GM21390 (cell line): ENCODE measurements around the gene CCDC110.
"Not testable (repeated sequence)": the region's sequence is repeated elsewhere in the genome, so short reads cannot be mapped to it uniquely, and the experiment has no call there.

Experiments used
- ATAC-seq: cut with Tn5 transposase; IDR thresholded peaks from one replicate; pipeline ENCODE4 v1.9.1; 2021; ENCODE audit not compliant: unreplicated experiment

The CCDC110 gene

DNA sequence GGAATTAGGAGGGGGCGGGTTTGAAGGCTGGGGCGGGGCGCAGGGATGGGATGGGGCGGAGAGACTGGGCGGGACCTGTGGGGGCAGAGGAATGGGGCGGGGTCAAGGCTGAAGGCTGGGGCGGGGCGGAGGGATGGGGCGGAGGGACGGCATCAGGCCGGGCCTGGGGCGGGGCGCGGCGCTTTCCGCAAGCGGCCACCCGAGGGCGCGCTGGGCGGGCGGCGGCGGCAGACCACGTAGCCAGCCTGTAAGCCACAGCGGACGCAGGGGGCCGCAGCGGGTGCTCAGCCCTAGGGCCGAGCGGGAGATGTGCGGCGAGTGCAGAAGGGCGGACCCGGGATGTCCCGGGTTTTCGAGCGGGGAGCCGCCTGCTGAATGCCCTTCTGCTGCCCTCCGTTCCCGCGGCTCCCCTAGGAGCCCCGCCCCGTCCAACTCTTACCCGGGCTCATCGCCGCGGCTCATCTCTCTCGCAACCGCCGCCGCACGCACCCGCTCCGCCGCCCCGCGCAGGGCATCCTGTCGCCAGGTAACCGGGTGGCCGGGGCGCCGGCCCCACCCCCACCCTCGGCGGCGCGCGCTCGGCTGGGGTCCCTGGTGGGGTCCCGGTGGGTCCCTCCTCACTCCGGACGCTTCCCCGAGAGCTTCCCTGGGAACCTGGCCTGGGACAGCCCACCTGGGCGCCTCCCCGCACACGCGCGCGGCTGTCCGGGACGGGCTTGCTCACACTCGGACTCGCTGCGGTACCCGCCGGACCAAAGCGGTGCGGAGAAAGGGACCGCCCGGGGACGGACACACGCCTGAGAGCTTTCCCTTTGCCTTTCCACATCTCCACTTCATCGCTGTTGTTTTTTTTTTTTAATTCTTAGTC is at the start of gene CCDC110:
CCDC110 (minus strand) TSS at position 499 of the 868 bp plus-strand sequence; CDS start at position 449, 50 bp downstream.
- peak; percentile 92 for ATAC-seq

DNA sequence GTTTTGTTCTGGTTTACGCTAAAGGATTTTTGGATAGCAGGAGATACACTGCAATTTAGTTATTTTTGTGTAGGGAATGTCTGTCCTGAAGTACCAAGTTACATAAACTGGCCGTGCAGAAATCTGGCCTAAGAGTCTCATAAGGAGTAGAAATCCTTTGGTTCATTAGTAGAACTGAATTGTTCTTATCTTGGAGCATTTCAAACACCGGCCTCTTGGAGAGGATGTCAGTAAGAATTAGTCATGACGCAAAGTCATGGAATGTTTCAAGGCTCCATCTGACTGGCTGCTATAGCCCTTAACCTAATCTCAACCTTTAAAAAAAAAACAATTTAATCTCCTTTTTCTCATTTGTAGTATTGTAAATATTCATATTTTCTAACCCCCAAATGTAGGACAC is 48.6 kb upstream of the CCDC110 start:
- no peak for ATAC-seq

DNA sequence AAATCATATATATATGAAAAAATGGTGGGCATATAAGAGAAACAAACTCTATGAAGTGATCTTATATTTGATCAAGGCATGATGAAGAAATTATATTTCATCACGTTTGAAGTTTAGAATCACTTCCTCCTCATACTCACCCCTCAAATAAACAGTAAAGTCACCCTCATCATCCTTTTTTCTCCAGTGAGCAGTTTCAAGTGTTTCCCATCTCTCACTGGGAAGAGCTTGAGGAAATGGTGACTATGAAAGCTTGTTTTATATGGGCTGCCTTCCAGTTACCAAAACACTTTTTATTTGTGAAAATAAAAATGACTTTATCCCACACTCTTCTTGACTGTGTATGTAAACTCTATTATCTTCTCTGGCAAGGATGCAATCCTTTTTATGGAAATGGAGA is 47.0 kb upstream of the CCDC110 start:
- ATAC-seq: no peak

DNA sequence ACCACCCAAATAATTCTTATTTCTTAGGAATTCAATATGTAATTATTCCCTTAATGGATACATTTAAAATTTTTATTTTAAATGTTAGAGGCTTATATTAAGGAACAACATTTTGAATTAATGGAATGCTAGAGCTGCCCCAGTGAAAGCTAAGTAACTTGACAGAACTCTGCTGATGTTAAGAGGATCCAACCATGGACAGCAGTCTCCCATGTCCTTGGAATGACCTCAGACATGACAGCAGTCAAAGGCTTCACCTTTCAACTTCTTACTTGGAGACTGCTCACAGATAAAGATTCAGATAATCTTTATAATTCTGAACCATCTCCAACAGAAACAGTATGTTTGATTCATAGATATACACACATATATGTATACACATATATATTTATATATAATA is 46.5 kb upstream of the CCDC110 start:
- ATAC-seq: no peak

DNA sequence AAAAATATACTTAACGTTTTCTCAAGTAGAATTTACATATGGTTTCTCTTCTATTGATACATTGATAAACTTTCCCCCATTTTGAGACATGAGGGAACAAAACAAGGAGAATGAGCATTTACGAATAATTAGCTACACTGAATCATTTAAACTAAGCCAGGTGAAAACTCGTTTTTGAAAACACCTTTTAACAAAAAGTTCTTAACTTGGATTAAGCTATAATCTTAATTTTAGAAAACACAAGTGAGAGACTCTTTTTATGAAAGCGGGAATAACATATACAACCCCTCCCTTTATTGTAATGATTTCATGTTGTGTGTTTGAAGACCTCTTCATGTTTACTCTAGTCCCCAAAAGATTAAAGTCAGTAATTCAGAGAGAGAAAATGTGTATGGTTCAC is 43.7 kb upstream of the CCDC110 start:
- ATAC-seq: no peak

DNA sequence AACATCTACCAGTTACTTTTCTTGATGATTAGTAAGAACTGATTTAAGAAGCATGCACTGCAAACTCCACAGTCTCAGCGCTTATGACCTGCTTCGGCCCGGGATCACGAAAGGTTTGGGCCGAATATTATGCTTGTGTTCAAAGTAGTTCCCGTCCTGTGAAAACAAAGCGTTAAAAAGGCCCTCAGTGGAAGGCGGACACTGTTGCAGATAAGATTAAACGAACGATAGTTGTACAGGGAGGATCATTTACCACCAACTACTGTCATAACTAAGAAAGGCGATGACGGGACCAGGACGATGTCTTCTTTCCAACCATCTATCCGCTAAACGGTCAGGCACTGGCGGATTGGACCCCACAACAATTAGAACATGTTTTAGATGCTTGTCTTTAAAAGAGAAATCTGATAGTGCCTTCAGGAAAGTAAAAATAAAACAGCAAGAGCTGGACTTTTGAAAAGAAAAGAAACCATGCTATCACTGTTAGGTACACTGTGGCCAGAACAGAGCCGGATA is 42.7 kb upstream of the CCDC110 start:
- no peak for ATAC-seq

DNA sequence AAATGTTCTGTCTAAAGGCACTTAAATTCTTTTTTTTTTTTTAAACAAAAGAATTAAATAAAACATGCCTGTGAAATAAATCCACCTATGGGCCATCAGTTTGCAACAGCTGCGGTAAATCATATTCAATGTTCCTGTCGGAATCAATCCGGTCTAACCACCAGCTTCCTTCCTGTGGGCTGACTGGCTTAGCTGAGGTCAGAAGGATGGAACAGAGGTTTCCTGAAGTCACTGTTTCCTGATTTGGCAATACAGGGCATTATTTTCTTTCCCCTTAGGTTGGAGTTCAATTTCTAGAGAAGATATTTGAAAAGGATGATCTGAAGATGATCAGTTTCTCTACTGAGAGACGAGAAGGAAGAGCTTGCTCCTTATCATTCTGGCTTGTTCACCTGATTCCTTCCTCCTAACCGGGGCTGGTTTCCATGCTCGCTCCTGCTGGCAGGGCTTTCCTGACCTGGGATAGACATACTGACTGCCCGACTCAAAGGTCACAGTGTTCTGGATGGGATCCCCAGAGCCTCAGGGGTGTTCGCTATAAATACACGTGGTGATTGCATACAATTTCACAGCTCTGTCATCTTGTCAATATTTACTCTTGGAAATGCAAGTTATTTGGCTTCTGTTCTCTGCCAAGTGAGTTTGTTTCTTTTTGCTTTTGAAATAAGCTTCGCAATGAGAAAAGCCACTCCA is 42.1 kb upstream of the CCDC110 start:
- ATAC-seq: no peak

DNA sequence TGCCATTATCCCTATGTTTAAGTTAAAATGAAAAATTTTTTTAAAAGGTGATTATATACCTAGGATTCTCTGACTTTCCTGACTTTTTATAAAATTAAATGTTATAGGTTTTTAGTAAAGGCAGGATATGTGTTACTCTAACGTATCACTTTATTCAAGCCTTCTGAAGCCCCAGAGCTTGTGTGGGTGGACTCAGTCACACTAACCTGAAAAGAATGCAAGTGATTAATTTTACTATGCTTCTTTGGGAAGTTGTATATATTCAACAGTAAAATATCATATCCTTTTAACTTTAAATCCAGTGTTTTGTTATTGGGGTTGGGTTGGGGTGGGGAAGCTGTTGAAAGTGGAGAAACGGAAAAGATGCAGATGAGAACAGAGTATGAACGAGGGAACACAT is 41.0 kb upstream of the CCDC110 start:
- ATAC-seq: no peak

DNA sequence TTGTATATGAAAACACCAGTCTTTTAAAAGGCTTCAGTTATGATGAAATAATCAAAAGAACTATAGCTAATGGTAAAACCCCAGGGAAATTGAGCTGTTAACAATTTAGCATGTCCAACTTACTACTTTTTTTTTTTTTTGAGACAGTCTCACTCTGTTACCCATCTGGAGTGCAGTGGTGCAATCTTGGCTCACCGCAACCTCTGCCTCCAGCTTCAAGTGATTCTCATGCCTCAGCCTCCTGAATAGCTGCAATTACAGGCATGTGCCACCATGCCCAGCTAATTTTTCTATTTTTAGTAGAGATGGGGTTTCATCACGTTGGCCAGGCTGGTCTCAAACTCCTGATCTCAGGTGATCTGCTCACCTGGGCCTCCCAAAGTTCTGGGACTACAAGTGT is 39.7 kb upstream of the CCDC110 start:
- ATAC-seq: not testable (repeated sequence)

DNA sequence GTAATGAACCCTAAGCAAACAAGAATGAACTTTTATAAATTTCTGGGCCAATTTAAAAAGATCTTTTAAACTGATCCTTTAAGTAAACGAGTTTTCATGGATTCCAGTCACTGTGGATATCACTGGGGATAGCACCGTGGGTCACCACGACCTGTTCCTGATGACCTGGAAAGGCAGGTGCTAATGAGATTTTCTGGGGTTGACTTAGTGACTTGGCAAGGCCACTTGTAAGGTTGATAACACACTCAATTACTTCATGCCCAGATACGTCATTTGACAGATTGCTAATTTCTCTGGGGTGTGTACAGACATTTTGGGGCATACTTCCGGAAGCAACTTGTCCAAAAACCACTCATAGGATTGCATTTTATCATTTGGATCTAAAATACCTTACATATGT is 39.3 kb upstream of the CCDC110 start:
- ATAC-seq: no peak

DNA sequence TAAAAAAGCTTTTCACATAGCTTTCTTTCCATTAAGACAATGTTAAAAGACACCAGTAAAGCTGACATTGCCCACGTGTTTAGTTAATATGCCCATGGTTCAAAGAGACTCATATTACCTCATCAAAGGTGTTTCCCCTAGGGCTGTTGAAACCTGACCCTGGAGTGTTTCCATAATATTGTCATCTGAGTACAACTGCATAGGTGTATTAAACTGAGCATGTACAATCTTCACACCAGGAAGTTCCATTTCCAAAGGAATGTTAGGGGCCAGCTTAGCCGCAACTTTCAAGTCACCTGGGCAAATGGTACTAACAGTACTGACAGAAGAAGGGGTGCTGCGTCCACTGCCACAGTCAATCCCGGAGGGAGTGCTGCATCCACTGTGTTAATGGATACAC is 36.6 kb upstream of the CCDC110 start:
- no peak for ATAC-seq

DNA sequence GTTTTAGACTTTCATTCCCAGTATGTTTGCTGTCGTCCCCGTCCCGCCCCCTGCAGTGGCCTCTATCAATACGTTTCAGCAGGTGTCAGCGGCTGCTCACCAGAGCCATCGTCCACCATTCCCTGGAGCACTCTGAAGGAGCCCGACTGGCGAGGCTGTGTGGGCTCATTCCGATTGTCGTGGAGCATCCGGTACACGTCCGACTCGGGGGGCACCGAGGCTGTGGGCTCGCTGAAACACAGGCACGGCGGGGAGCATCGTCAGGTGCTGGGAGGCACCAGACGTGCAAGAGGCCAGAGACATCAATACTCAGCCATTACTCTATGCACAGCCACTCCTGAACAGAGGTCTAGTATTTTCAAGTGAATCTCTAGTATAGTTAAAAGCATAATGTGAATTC is 34.9 kb upstream of the CCDC110 start:
- ATAC-seq: no peak

DNA sequence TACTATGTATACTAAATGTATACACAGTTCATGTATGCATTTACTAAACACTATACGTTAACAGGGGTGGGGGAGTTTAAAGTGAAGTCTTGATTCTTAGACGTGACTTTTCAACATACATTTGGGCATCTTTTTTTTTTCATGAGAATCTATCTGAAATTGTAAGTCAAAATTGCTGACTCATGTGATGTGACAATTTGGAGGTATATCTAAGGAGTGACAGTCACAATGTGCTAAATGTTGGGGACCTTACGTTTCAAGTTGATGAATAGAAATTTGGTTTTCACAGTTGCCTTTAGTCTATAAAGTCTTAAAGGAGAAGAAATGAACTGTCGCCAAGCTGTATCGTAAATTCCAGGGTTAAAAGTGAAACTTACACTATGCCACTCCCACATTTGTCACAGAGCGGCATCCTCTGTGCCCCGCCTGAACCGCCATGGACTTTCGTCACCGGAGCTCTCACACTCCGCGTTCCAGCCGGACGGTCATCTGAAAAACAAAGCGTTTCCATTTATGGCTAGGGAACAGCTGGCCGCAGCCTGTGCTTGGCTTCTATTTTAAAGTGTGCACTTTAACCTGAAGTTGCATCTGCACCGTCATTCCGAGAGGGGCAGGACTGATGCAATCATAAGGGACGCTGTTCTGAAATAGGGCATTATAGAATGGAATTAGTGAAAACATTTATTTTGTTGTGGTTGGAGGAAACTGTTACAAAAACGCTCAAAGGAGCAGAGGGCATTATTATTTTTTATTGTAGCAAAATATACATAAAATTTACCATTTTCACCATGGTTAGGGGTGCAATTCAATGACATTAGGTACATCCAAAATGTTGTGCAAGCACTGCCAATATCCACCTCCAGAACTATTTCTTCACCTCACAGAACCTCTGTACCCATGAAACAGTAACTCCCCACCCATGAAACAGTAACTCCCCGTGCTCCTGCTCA is 32.8 kb upstream of the CCDC110 start:
- no peak for ATAC-seq

DNA sequence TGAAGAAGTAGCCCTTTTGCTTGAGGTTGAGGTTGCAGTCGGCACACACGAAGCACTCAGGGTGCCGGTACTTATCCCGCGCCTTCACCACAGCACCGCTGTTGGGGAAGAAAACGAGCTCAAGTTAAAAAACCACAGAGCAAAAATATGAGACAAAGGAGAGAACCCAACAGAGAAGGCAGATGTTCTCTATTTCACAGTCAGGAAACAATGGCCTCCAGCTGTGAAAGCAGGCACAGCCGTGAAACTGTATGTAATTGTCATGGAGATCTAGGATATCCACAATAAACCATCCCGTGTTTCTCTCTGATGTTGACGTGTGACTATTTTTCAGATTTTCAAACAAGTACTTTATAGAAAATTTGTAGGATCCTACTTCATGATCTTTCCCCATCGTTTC is 30.9 kb upstream of the CCDC110 start:
- no peak for ATAC-seq

DNA sequence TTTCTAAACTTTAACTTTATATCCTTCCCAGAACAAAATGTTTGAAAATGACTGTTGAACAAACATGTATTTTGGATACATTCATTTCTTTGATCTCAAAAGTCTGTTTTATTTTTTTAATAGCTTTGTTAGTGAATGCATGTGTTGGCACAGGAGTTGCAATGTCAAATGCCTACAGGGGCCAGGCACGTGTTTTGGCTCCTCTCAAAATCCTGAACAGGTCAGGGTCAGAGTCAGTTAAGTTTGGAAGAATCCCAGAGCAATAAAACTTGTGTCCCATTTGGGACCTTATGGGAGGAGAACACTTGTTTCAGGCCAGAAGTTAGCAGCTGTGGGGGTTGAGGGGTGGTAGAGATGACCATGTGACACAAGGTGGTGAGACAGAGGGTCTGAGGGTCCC is 29.0 kb upstream of the CCDC110 start:
- ATAC-seq: no peak

DNA sequence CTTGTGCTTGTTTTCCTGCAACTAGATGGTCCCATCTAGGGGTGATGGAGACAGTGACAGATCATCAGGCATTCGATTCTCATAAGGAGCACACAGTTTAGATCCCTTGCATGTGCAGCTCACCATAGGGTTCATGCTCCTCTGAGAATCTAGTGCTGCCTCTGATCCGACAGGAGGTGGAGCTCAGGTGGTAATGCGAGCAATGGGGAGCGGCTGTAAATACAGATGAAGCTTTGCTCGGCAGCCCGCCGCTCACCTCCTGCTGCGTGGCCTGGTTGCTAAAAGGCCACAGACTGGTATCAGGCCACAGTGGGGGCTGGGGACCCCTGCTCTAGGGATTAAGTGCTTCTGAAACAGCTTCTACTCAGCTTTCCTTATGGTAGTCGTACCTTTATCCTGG is 28.5 kb upstream of the CCDC110 start:
- ATAC-seq: no peak

DNA sequence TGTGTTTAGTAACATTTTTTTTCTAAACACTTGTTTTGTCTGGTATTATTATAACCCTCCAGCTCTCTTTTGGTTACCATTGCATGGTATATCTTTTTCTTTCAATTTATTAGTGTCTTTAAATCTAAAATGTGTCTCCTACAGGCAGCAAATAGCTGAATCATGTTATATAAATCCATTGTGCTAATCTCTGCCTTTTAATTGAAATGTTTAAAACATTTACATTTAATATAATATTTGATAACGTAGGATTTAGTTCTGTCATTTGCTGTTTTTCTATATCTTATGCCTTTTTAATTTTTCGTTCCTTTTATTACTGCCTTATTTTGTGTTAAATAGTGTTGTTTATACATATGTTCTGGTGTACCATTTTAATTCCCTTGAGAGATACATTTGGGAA is 17.1 kb upstream of the CCDC110 start:
- ATAC-seq: no peak

DNA sequence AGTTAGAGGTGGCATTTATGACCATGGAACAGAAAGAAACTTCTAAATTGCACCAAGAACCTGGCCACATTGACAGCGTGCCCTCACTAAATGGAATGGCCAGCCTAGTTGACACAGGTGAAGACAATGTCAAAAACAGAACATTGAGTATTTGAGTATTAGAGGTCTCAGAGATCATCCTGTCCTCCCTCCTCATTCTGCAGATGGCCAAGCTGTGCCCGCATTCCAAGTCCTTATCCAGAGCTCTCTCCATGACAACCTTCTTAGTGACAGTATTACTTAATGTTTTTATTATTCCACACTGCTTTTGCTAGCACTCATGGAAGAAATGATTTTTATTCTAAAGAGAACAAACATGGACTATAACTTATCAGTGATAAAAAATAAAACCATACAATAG is 9.9 kb upstream of the CCDC110 start:
- no peak for ATAC-seq

DNA sequence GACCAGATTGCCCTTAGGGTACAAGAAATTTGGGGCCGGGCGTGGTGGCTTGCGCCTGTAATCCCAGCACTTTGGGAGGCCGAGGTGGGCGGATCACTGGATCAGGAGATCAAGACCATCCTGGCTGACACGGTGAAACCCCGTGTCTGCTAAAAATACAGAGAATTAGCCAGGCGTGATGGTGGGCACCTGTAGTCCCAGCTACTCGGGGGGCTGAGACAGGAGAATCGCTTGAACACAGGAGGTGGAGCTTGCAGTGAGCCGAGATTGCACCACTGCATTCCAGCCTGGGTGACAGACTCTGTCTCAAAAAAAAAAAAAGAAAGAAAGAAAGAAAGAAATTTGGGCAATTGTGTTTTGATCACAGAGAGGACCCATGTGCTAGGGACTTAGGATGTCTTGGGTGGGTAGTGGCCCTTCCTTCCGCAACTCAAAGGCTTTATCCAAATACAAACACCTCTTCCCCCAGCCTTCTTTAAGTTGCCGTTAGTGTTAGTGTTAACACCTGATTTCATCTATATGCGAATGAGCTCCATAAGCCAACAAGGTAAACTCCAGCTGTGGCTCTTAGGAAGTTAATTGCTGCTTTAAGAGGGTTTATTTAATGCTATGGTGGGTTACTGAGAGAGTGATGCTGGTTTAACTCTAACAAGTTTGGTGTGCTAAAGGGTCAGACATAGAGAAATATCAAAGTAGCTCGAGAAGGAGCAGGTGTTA is 8.6 kb upstream of the CCDC110 start:
- ATAC-seq: peak; percentile 13

DNA sequence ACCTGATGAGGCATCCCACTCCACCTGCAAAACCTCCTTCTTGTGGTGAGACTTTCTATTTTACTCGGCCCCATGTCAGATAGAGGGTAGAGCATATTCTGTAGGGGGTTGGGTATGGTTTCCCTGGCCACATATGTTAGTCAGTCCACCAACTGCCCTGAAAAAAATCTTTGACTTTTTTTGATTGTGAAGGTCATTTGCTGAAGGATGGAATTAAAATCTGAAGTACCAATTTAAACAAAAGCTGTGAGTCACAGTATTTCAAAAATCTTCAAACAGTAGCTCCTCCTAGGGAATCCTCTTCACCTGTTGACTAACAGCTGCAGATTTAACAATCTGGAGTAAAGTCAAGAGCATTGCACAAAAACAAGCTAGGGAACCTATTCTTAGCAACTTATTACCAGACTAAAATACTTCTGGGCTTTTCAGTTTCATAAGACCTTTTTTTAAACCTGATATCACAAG is 8.0 kb upstream of the CCDC110 start:
- ATAC-seq: peak; percentile 94
